IPS-18c (cell line): ENCODE results near the gene LMOD1.
"Not testable (repeated sequence)": the region's sequence is repeated elsewhere in the genome, so short reads cannot be mapped to it uniquely, and the experiment has no call there.

Experiments
- H3K4me3 ChIP-seq: 2 replicates; pipeline ENCODE4 v1.7.0; 2013; ENCODE audit warnings: low read depth, mild to moderate bottlenecking, low read length, moderate library complexity; ENCODE audit not compliant: insufficient read depth
- H3K9me3 ChIP-seq: one replicate; pipeline ENCODE4 v1.6.1; 2013; ENCODE audit warnings: mild to moderate bottlenecking, low read length, moderate library complexity; ENCODE audit not compliant: control insufficient read depth, insufficient read depth

The LMOD1 gene

GRCh38 chr1:201856722-201857121 lies 89.6 kb downstream of the LMOD1 start:
- H3K4me3 ChIP-seq, H3K9me3 ChIP-seq: not testable (repeated sequence)

GRCh38 chr1:201851949-201852348 lies 94.4 kb downstream of the LMOD1 start:
- H3K4me3 ChIP-seq, result no peak overlapping the region
- H3K9me3 ChIP-seq, result no peaks in the 10 kb centered on the region

GRCh38 chr1:201850053-201850397 lies 96.3 kb downstream of the LMOD1 start:
- Histone ChIP-seq H3K4me3 (no peak overlapping the region), H3K9me3 (no peaks in the 10 kb centered on the region)

GRCh38 chr1:201849372-201850052 lies 96.8 kb downstream of the LMOD1 start:
- H3K9me3 ChIP-seq, result no peaks in the 10 kb centered on the region
- no peak overlapping the region for H3K4me3 ChIP-seq

- no peak overlapping the region for H3K4me3 ChIP-seq
- H3K9me3 ChIP-seq, result no peaks in the 10 kb centered on the region
These were observed 98.1 kb downstream of the LMOD1 start for GRCh38 chr1:201848230-201848629.

- Histone ChIP-seq H3K4me3 (no peak overlapping the region), H3K9me3 (no peaks in the 10 kb centered on the region)
These were observed 99.2 kb downstream of the LMOD1 start for GRCh38 chr1:201847150-201847549.
